B cell (primary cell): Measurements from ENCODE around the gene MCM5. TPM values are rescaled to one million over a fixed set of nuclear protein-coding genes. Genes with fewer than 3 reads are reported as not detected.

ENCODE experiments used
- ATAC-seq: fragments of 200-7000 bp; cut with Tn5 transposase; one replicate; pipeline ENCODE4 v1.10.0; 2021; ENCODE audit warnings: low read depth, mild to moderate bottlenecking, moderate number of reproducible peaks, moderate library complexity
- CTCF ChIA-PET: fragments of 350-600 bp; sonication (Branson Sonifier 250); formaldehyde crosslinking; loops from one replicate; lab custom pipeline; 2021; ENCODE audit warnings: antibody characterized with exemption, inconsistent platforms; lab: Charles Lee
- POLR2A ChIA-PET: fragments of 350-600 bp; sonication (Branson Sonifier 250); formaldehyde crosslinking; loops from one replicate; lab custom pipeline; 2021; ENCODE audit warnings: antibody characterized with exemption; lab: Charles Lee
- DNase-seq: peaks from one replicate; pipeline ENCODE4 v3.0.0; 2013
- H2AFZ ChIP-seq: 2 replicates; pipeline ENCODE4 v1.6.1; 2012; ENCODE audit warnings: mild to moderate bottlenecking, low read depth, low read length; ENCODE audit not compliant: insufficient read depth, poor library complexity, severe bottlenecking
- H3K27ac ChIP-seq, 2 donors: 1 replicate in 1 of 2; 2 replicates in 1 of 2; pipeline ENCODE4 v1.5.1; 2012 to 2013; ENCODE audit warnings: low read length in 2 of 2, mild to moderate bottlenecking in 2 of 2, moderate library complexity in 1 of 2
- H3K27me3 ChIP-seq, 4 experiments: fragments of 200-600 bp in 1 of 4; sonication (generic) in 1 of 4; replicated peaks in 1 of 4; 1 replicate in 2 of 4; 2 replicates in 2 of 4; pipeline versions ENCODE4 v1.6.1 to v1.7.0; 2013 to 2016; ENCODE audit warnings: low read length in 3 of 4, mild to moderate bottlenecking in 2 of 4, mixed read lengths in 1 of 4, moderate library complexity in 1 of 4; ENCODE audit not compliant: insufficient read depth in 4 of 4, control insufficient read depth in 3 of 4; ENCODE audit errors: control extremely low read depth in 1 of 4
- H3K36me3 ChIP-seq, 2 experiments: replicated peaks in 1 of 2; 1 replicate in 1 of 2; 2 replicates in 1 of 2; pipeline versions ENCODE4 v1.6.1 to v1.7.1; 2013; ENCODE audit warnings: low read length in 1 of 2; ENCODE audit not compliant: insufficient read depth in 2 of 2, control insufficient read depth in 1 of 2; ENCODE audit errors: control extremely low read depth in 1 of 2, extremely low read depth in 1 of 2
- H3K4me1 ChIP-seq, 2 donors: fragments of 200-600 bp in 1 of 2; sonication (generic) in 1 of 2; 1 replicate in 1 of 2; 2 replicates in 1 of 2; pipeline versions ENCODE4 v1.5.1 to v1.6.1; 2013 to 2017; ENCODE audit warnings: low read length in 2 of 2; ENCODE audit not compliant: control insufficient read depth in 2 of 2, insufficient read depth in 2 of 2
- H3K4me2 ChIP-seq: replicated peaks from 2 replicates; pipeline ENCODE3; 2012; ENCODE audit warnings: mild to moderate bottlenecking, low read depth, low read length; ENCODE audit not compliant: poor library complexity, severe bottlenecking
- H3K4me3 ChIP-seq, 5 experiments: fragments of 200-600 bp in 1 of 5; sonication (generic) in 1 of 5; 1 replicate in 3 of 5; 2 replicates in 2 of 5; pipeline versions ENCODE4 v1.5.1 to v1.7.0; 2011 to 2016; ENCODE audit warnings: low read length in 4 of 5, mild to moderate bottlenecking in 4 of 5, low read depth in 2 of 5, control low read depth in 1 of 5, moderate library complexity in 1 of 5; ENCODE audit not compliant: insufficient read depth in 1 of 5; ENCODE audit errors: control extremely low read depth in 1 of 5, extremely low read depth in 1 of 5
- H3K79me2 ChIP-seq: fragments of 200-600 bp; sonication (generic); one replicate; pipeline ENCODE4 v1.6.0; 2016; ENCODE audit warnings: low read length; ENCODE audit not compliant: control insufficient read depth, insufficient read depth
- H3K9ac ChIP-seq: fragments of 200-600 bp; sonication (generic); 2 replicates; pipeline ENCODE4 v1.6.1; 2017; ENCODE audit warnings: mild to moderate bottlenecking, low read length, moderate library complexity
- H3K9me3 ChIP-seq, 3 donors: one replicate each; pipeline versions ENCODE4 v1.6.1 to v1.7.1; 2013; ENCODE audit warnings: low read length in 2 of 3; ENCODE audit not compliant: control insufficient read depth in 2 of 3, insufficient read depth in 1 of 3; ENCODE audit errors: control extremely low read depth in 1 of 3
- H4K20me1 ChIP-seq: 2 replicates; pipeline ENCODE4 v1.6.0; 2012; ENCODE audit warnings: mild to moderate bottlenecking, low read length; ENCODE audit not compliant: insufficient read depth, control insufficient read depth, poor library complexity, severe bottlenecking
- H3K27ac Mint-ChIP-seq: one replicate; pipeline ENCODE4 v1.8.0; 2021; ENCODE audit warnings: mixed read lengths
- H3K27me3 Mint-ChIP-seq: one replicate; pipeline ENCODE4 v1.8.0; 2021; ENCODE audit warnings: mixed read lengths
- H3K4me1 Mint-ChIP-seq: one replicate; pipeline ENCODE4 v1.8.0; 2021; ENCODE audit warnings: mixed read lengths
- H3K4me3 Mint-ChIP-seq: one replicate; pipeline ENCODE4 v1.8.0; 2021; ENCODE audit warnings: mixed read lengths
- H3K9me3 Mint-ChIP-seq: one replicate; pipeline ENCODE4 v1.8.0; 2022; ENCODE audit warnings: mixed read lengths; ENCODE audit not compliant: insufficient read depth
- CTCF ChIP-seq: fragments of 200-600 bp; IDR thresholded peaks from one replicate; pipeline ENCODE4 v1.8.0; 2022; ENCODE audit warnings: antibody characterized with exemption, mild to moderate bottlenecking
- EZH2 ChIP-seq: IDR thresholded peaks from 2 replicates; pipeline ENCODE4 v1.6.1; 2012; ENCODE audit warnings: borderline replicate concordance, low read depth, mild to moderate bottlenecking, moderate library complexity, low read length; ENCODE audit not compliant: insufficient read depth, poor library complexity, severe bottlenecking
- WGBS: methylation state at CpG from one replicate; pipeline ENCODE4 v1.1.5; 2013; ENCODE audit warnings: missing lambda C conversion rate; ENCODE audit not compliant: insufficient coverage; 5-methylcytosine and 5-hydroxymethylcytosine counted together
- intact Hi-C: fragments of 100-400 bp; cut with micrococcal nuclease; formaldehyde crosslinking; loops from one replicate; pipeline ENCODE4 v1.10.0; 2022
- polyA plus RNA-seq: library from polyadenylated mRNA; depleted of rRNA; stranded (reverse); fragments of >200 nt; gene quantifications from 2 replicates; pipeline ENCODE4 v1.2.3, GENCODE V29; 2012
- total RNA-seq, 2 donors: library from RNA; stranded (reverse); fragments of 120-200 nt in 1 of 2; gene quantifications; 1 replicate in 1 of 2; 2 replicates in 1 of 2; pipeline versions ENCODE4 v1.2.3 to v1.2.4, GENCODE V29; 2013 to 2022

MCM5 gene
- total and polyA plus RNA-seq, 2 donors (not counting 1 experiment from before 2014, with no cell fraction given): 112 to 203 TPM

- peaks cover 7% of the 10 kb centered on the region for H3K4me1 Mint-ChIP-seq
- H3K27me3 ChIP-seq: no peaks in the 10 kb centered on the region
Measured at GRCh38 chr22:35443338-35443737, 43.4 kb downstream of the MCM5 start.

More at GRCh38 chr22:35443338-35443737, 43.4 kb downstream of the MCM5 start:
- Histone ChIP-seq H3K36me3 (peaks cover 1 to 10% of the 10 kb centered on the region in 2 experiments), H3K4me1 (peaks cover 2 to 8% of the 10 kb centered on the region in 2 donors), H3K27ac (no peak overlapping the region), H4K20me1 (no peaks in the 10 kb centered on the region), H3K4me2 (no peak overlapping the region), H3K79me2 (peaks cover 7% of the 10 kb centered on the region), H2AFZ (no peak overlapping the region), H3K4me3 (no peak overlapping the region), H3K9ac (no peak overlapping the region), H3K9me3 (no peaks in the 10 kb centered on the region)
- ChIA-PET POLR2A (no interaction called here), CTCF (interaction anchor here (1.4 kb wide), 1 partner anchor 13 kb away, joined by 4 read pairs; no protein-coding TSS in a partner anchor)
- Mint-ChIP-seq H3K27me3 (no peaks in the 10 kb centered on the region), H3K4me3 (no peak overlapping the region), H3K27ac (no peak overlapping the region), H3K9me3 (no peaks in the 10 kb centered on the region)
- 87% methylated on average over 5 of the region's 6 CpGs for WGBS
- no peak for DNase-seq
- TF ChIP-seq EZH2 (no peak), CTCF (no peak)
- no peak for ATAC-seq
- intact Hi-C loops: no loop called here
